Gastroesophageal sphincter (tissue), 2 donors: Measurements from ENCODE around the gene PANK4.

Experiments
- POLR2A ChIP-seq, 2 donors: fragments of 450-650 bp; IDR thresholded peaks; one replicate each; pipeline ENCODE4 v1.6.1; 2017; ENCODE audit warnings: antibody characterized with exemption in 2 of 2, mild to moderate bottlenecking in 2 of 2, moderate library complexity in 1 of 2
- POLR2AphosphoS5 ChIP-seq: sonication (generic); formaldehyde crosslinking; IDR thresholded peaks from one replicate; pipeline ENCODE4 v1.6.1; 2017; ENCODE audit warnings: antibody characterized with exemption

DNA sequence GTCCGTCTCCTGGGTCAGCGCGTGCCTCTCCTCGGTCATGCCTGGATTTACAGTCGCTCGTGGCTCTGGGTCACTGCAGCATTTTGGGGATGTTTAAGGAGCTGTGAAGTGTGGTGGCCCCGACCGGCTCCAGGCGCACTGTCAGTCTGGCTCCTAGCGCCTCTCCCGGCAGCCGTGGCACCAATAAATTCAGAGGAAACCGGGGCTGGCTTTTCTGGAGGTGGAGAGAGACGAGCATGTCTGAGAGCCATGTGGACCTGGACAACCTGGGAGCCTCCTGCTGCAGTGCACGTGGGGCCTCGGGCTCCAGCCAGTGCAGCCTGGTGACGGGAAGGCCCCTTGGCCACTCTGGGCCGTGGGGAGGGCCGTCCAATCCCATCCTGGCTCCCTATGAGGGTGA, 33.2 kb downstream of the PANK4 start:
- TF ChIP-seq POLR2AphosphoS5 = no peak
- no peak for TF ChIP-seq POLR2A (IDR thresholded peaks at IDR 0.05)
